Kidney (tissue), 14 donors: ENCODE results near the gene KIAA2012. TPM values are rescaled to one million over a fixed set of nuclear protein-coding genes. Genes with fewer than 3 reads are reported as not detected.
"Not testable (repeated sequence)": the region's sequence is repeated elsewhere in the genome, so short reads cannot be mapped to it uniquely, and the experiment has no call there.

Source experiments
- DNase-seq, 5 donors: peaks; one replicate each; pipeline ENCODE4 v3.0.0-alpha.2; 2013 to 2020
- FAIRE-seq: peaks from 2 replicates; lab custom pipeline; 2012; peaks lifted over from hg19 to GRCh38; lab: Jason Lieb, UNC
- H3K27ac ChIP-seq, 2 donors: one replicate each; pipeline ENCODE4 v1.7.0; 2013; ENCODE audit warnings: low read depth in 2 of 2, low read length in 2 of 2, inconsistent platforms in 1 of 2
- H3K27me3 ChIP-seq: one replicate; pipeline ENCODE4 v1.7.1; 2013; ENCODE audit warnings: low read length, inconsistent platforms; ENCODE audit not compliant: control insufficient read depth, insufficient read depth
- H3K36me3 ChIP-seq, 3 donors: one replicate each; pipeline versions ENCODE4 v1.7.0 to v1.7.1; 2013; ENCODE audit warnings: low read length in 3 of 3, control low read depth in 1 of 3, inconsistent platforms in 1 of 3; ENCODE audit not compliant: insufficient read depth in 3 of 3, control insufficient read depth in 2 of 3
- H3K4me1 ChIP-seq, 3 donors: one replicate each; pipeline versions ENCODE4 v1.7.0 to v1.7.1; 2013; ENCODE audit warnings: low read length in 3 of 3, inconsistent platforms in 1 of 3, low read depth in 1 of 3; ENCODE audit not compliant: control insufficient read depth in 2 of 3, insufficient read depth in 2 of 3
- H3K4me3 ChIP-seq, 3 donors: one replicate each; pipeline versions ENCODE4 v1.7.0 to v1.8.1; 2013; ENCODE audit warnings: low read length in 3 of 3, control low read depth in 1 of 3, inconsistent platforms in 1 of 3
- H3K9ac ChIP-seq, 3 donors: one replicate each; pipeline versions ENCODE4 v1.7.0 to v1.7.1; 2013; ENCODE audit warnings: low read length in 3 of 3, control low read depth in 1 of 3, inconsistent platforms in 1 of 3
- H3K9me3 ChIP-seq, 3 donors: one replicate each; pipeline versions ENCODE4 v1.7.0 to v1.7.1; 2013; ENCODE audit warnings: low read length in 3 of 3, control low read depth in 1 of 3, inconsistent platforms in 1 of 3; ENCODE audit not compliant: control insufficient read depth in 2 of 3, insufficient read depth in 1 of 3
- intact Hi-C: fragments of 100-400 bp; cut with DNase I; formaldehyde crosslinking; loops from one replicate; pipeline ENCODE4 v1.11.1; 2022
- polyA plus RNA-seq: library from polyadenylated mRNA; stranded (reverse); fragments of 350-450 nt; fragmentation: Illumina TruSeq; extraction: RNeasy Lipid Tissue Mini Kit (QIAGEN cat#74804); gene quantifications from one replicate; pipeline ENCODE4 v1.2.3, GENCODE V29; 2014; ENCODE audit warnings: low read depth, low replicate concordance; ENCODE audit not compliant: insufficient read depth
- total RNA-seq: library from RNA; stranded (reverse); fragmentation: NEBNext Ultra II Directional; extraction: Animal tissue kit (Norgen Biotek cat#: 25700); gene quantifications from one replicate; pipeline ENCODE4 v1.2.1, GENCODE V29; 2021
- TF ChIP-seq, protein P1 (sequence below): IDR thresholded peaks from 3 replicates; pipeline ENCODE4 v1.5.1; 2012; ENCODE audit warnings: mild to moderate bottlenecking, moderate library complexity, borderline replicate concordance; ENCODE audit not compliant: insufficient read depth; ENCODE audit errors: extremely low read depth
- donor health status: control.
- donor health status: control.
- donor health status: control.
- donor health status: control.
- donor health status: control.
- donor health status: DM: yes; HTN: yes; CAD: no.
- donor health status: Normal renal cell carcinoma (clear cell type).

Gene KIAA2012
- total and polyA plus RNA-seq, 2 donors from 2014 or later = not detected

DNA sequence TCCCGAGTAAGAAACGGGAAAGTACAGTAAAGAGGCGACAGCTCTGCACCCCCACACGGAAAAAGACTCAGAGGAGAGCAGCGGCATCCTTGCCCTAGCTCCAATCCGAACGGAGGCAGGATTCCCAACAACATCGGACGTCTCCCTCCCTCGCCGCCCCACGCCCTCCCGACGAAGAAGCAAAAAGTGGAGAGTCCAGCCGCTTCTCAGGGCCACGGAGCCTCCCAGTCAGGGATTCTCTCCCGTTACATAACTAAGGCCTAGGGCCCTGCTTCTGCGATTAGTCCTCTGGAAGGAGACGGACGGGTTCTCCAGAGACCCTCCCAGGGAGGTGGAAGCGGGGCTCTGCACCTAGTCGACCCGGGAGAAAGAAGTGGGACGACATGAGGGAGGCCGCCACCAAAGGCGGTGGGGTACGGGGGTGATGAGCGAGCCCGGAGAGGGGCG, 164.8 kb downstream of the KIAA2012 start:
- Histone ChIP-seq H3K9me3 (no peaks in the 10 kb centered on the region), H3K27me3 (no peaks in the 10 kb centered on the region), H3K27ac (peak overlapping the region; percentile 88), H3K4me1 (peaks cover 0 to 11% (median 3%) of the 10 kb centered on the region in 3 donors), H3K4me3 (peak overlapping the region; percentile 98 to 99 (median 98)), H3K9ac (peak overlapping the region; percentile 78 to 92 (median 85)), H3K36me3 (no peaks in the 10 kb centered on the region)
- DNase-seq (peak in 3 of 5 donors; percentile 61 to 78 (median 76)), FAIRE-seq (no peak)
- intact Hi-C loops = no loop called here
- TF ChIP-seq, protein P1, sequence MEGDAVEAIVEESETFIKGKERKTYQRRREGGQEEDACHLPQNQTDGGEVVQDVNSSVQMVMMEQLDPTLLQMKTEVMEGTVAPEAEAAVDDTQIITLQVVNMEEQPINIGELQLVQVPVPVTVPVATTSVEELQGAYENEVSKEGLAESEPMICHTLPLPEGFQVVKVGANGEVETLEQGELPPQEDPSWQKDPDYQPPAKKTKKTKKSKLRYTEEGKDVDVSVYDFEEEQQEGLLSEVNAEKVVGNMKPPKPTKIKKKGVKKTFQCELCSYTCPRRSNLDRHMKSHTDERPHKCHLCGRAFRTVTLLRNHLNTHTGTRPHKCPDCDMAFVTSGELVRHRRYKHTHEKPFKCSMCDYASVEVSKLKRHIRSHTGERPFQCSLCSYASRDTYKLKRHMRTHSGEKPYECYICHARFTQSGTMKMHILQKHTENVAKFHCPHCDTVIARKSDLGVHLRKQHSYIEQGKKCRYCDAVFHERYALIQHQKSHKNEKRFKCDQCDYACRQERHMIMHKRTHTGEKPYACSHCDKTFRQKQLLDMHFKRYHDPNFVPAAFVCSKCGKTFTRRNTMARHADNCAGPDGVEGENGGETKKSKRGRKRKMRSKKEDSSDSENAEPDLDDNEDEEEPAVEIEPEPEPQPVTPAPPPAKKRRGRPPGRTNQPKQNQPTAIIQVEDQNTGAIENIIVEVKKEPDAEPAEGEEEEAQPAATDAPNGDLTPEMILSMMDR = no peak

DNA sequence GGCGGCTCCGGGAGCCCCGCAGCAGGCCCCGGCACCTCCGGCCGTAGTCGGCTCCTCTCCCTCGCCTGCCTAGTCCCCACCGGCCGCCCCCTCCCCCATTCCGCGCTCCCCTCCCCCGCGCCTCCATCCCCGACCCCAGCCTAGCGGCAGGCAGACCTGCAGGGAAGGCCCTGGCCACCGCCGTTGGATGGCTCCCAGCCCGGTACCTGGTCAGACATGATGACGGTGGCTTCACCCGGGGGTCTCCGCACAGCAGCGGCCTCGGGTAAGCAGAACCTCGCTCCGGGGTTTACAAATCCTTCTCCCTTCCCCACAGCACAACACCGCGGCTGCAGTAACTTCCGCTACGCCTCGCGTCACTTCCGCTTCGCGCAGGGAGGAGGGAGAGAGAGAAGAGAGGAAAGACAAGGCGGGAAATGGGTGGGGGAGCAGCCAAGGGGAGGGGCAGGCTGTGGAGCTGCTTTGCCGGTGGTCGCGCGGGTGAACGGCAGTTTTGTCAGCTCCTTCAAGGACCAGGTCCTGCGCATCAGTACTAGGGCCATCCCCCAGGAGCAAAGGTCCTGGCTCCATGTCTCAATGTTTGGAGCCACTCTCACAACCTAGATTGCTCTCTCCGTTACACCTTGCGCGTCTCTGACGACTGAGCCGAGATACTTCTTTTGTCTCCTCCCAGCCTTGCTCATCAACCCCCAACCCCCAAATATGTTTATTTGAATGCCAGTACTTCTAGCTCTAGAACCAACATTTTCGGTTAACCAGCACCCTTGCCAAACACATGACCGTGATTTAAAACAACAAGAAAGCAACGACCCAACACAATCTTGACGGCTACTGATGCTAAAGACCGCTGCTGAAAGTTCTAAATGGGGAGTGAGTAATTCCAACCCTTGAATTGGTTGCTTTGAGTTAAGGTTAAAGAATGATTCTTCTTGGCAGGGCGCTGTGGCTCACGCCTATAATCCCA, 165.5 kb downstream of the KIAA2012 start, which contains the start of gene SUMO1:
TSS of gene SUMO1 (minus strand) at position 364 of the 964 bp plus-strand sequence. CDS start at position 218, 146 bp downstream.
- Histone ChIP-seq H3K4me1 (peaks cover 0 to 11% (median 3%) of the 10 kb centered on the region in 3 donors), H3K9ac (peak within 1 kb of the TSS; percentile 85 to 97 (median 92))
- no peak for FAIRE-seq

DNA sequence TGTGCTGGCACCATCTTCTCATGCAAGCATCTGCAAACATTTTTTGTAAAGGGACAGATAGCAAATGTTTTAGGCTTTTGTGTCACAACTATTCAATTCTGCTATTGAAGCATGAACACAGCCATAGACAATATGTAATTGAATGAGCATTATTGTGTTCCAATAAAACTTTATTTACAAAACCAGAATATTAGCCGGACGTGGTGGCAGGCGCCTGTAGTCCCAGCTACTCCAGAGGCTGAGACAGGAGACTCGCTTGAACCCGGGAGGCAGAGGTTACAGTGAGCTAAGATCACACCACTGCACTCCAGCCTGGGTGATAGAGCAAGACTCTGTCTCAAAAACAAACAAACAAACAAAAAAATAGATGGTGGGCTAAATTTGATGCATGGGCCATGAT, 174.7 kb downstream of the KIAA2012 start:
- intact Hi-C loops = not testable (repeated sequence)

More for the DNA sequence above, 165.5 kb downstream of the KIAA2012 start, which contains the start of gene SUMO1:
- H3K9me3 ChIP-seq = no peaks in the 10 kb centered on the region
- TF ChIP-seq, protein P1 = no peak
- intact Hi-C loops = no loop called here
- H3K27me3 ChIP-seq = no peaks in the 10 kb centered on the region
- no peaks in the 10 kb centered on the region for H3K36me3 ChIP-seq
- H3K27ac ChIP-seq = peak within 1 kb of the TSS; percentile 88
- DNase-seq = peak; percentile 96 to 99 (median 97)
- peak within 1 kb of the TSS; percentile 98 to 99 (median 98) for H3K4me3 ChIP-seq

More for the DNA sequence above, 174.7 kb downstream of the KIAA2012 start:
- H3K4me3 ChIP-seq, FAIRE-seq, H3K9me3 ChIP-seq, H3K4me1 ChIP-seq, DNase-seq, H3K9ac ChIP-seq, H3K36me3 ChIP-seq, H3K27me3 ChIP-seq, H3K27ac ChIP-seq: not testable (repeated sequence)
